Myocyte (in vitro differentiated cells): ENCODE results near the gene TMEM38A. TPM values are rescaled to one million over a fixed set of nuclear protein-coding genes. Genes with fewer than 3 reads are reported as not detected.

ENCODE experiments used
- total RNA-seq: library from RNA; depleted of rRNA; stranded (reverse); fragments of >200 nt; gene quantifications from 2 replicates; pipeline ENCODE4 v1.2.3, GENCODE V29; 2014

TMEM38A gene
- total RNA-seq, 1 donor from 2014 or later, result 135 TPM

Other genes with a start within 250 kb of the TMEM38A start
- gene EPS15L1, start 189.2 kb upstream of the TMEM38A start, total RNA-seq, result 7.3 and 8.3 TPM in 2 replicates
- gene CALR3, start 165.0 kb upstream of the TMEM38A start, total RNA-seq, result not detected in 2 replicates
- 4.9 TPM in 2 replicates for gene C19orf44, start 164.7 kb upstream of the TMEM38A start, total RNA-seq
- gene CHERP, start 118.7 kb upstream of the TMEM38A start, total RNA-seq, result 6.4 and 6.8 TPM in 2 replicates
- gene SLC35E1, start 88.7 kb upstream of the TMEM38A start, total RNA-seq, result 33.2 and 34.5 TPM in 2 replicates
- gene MED26, start 32.9 kb upstream of the TMEM38A start, total RNA-seq, result 9.2 and 9.5 TPM in 2 replicates
- 60.3 and 64.9 TPM in 2 replicates for gene SMIM7, start 995 bp upstream of the TMEM38A start, total RNA-seq
- gene NWD1, start 58.7 kb downstream of the TMEM38A start, total RNA-seq, result 0.05 TPM in 2 replicates
- 19.8 and 22.2 TPM in 2 replicates for gene SIN3B, start 168.3 kb downstream of the TMEM38A start, total RNA-seq
- gene F2RL3, start 227.9 kb downstream of the TMEM38A start, total RNA-seq, result not detected in 2 replicates